H9 (cell line): ENCODE measurements around the gene XRCC3. TPM values are rescaled to one million over a fixed set of nuclear protein-coding genes. Genes with fewer than 3 reads are reported as not detected.

Source experiments
- DNase-seq: peaks from one replicate; pipeline ENCODE4 v3.0.0-alpha.2; 2017
- H2AFZ ChIP-seq: one replicate; pipeline ENCODE4 v1.6.1; 2013; ENCODE audit warnings: mild to moderate bottlenecking, low read length, control low read depth, moderate library complexity
- H2AK5ac ChIP-seq: 2 replicates; pipeline ENCODE4 v1.6.1; 2013; ENCODE audit warnings: low read length, control low read depth, mixed read lengths; ENCODE audit not compliant: insufficient read length
- H2BK120ac ChIP-seq: one replicate; pipeline ENCODE4 v1.6.1; 2013; ENCODE audit warnings: low read depth, mild to moderate bottlenecking, low read length, control low read depth, inconsistent platforms; ENCODE audit not compliant: poor library complexity, severe bottlenecking
- H2BK12ac ChIP-seq: 2 replicates; pipeline ENCODE4 v1.6.1; 2013; ENCODE audit warnings: low read length, control low read depth, mixed read lengths, low read depth; ENCODE audit not compliant: insufficient read length
- H2BK15ac ChIP-seq: 2 replicates; pipeline ENCODE4 v1.6.1; 2013; ENCODE audit warnings: low read depth, low read length, control low read depth
- H2BK20ac ChIP-seq: one replicate; pipeline ENCODE4 v1.6.1; 2013; ENCODE audit warnings: low read depth, mild to moderate bottlenecking, low read length, control low read depth, inconsistent platforms; ENCODE audit not compliant: poor library complexity, severe bottlenecking
- H2BK5ac ChIP-seq: 2 replicates; pipeline ENCODE4 v1.6.1; 2013; ENCODE audit warnings: low read length, control low read depth, mixed read lengths; ENCODE audit not compliant: insufficient read length
- H3K14ac ChIP-seq: 2 replicates; pipeline ENCODE4 v1.6.1; 2013; ENCODE audit warnings: low read length, control low read depth; ENCODE audit not compliant: insufficient read depth
- H3K18ac ChIP-seq: 2 replicates; pipeline ENCODE4 v1.6.1; 2013; ENCODE audit warnings: low read depth, mild to moderate bottlenecking, mixed read lengths, low read length, control low read depth; ENCODE audit not compliant: insufficient read length
- H3K23ac ChIP-seq: 2 replicates; pipeline ENCODE4 v1.6.1; 2013; ENCODE audit warnings: low read length, control low read depth, mixed read lengths, low read depth; ENCODE audit not compliant: insufficient read length
- H3K23me2 ChIP-seq: 2 replicates; pipeline ENCODE4 v1.6.1; 2013; ENCODE audit warnings: low read depth, mild to moderate bottlenecking, mixed read lengths, low read length, control low read depth; ENCODE audit not compliant: insufficient read length, poor library complexity, severe bottlenecking
- H3K27ac ChIP-seq: 2 replicates; pipeline ENCODE4 v1.5.1; 2013; ENCODE audit warnings: low read length, control low read depth, mixed read lengths, low read depth; ENCODE audit not compliant: insufficient read length
- H3K27me3 ChIP-seq: 2 replicates; pipeline ENCODE4 v1.6.1; 2013; ENCODE audit warnings: low read length, control low read depth, inconsistent platforms; ENCODE audit not compliant: insufficient read depth
- H3K4ac ChIP-seq: 2 replicates; pipeline ENCODE4 v1.6.1; 2013; ENCODE audit warnings: low read depth, mild to moderate bottlenecking, control low read depth, inconsistent platforms, low read length, moderate library complexity
- H3K4me1 ChIP-seq: 2 replicates; pipeline ENCODE4 v1.6.1; 2013; ENCODE audit warnings: low read length, control low read depth, inconsistent platforms; ENCODE audit not compliant: insufficient read depth
- H3K4me2 ChIP-seq: 2 replicates; pipeline ENCODE4 v1.6.1; 2013; ENCODE audit warnings: low read length, control low read depth, mixed read lengths; ENCODE audit not compliant: insufficient read length, insufficient read depth
- H3K56ac ChIP-seq: 2 replicates; pipeline ENCODE4 v1.6.1; 2013; ENCODE audit warnings: low read depth, mild to moderate bottlenecking, mixed read lengths, low read length, control low read depth; ENCODE audit not compliant: insufficient read length
- H3K79me1 ChIP-seq: 2 replicates; pipeline ENCODE4 v1.6.1; 2013; ENCODE audit warnings: low read depth, mild to moderate bottlenecking, moderate library complexity, low read length, control low read depth, inconsistent platforms; ENCODE audit not compliant: insufficient read depth, poor library complexity, severe bottlenecking
- H3K79me2 ChIP-seq: 2 replicates; pipeline ENCODE4 v1.6.1; 2013; ENCODE audit warnings: low read length, control low read depth, inconsistent platforms; ENCODE audit not compliant: insufficient read depth
- H3K9ac ChIP-seq: 2 replicates; pipeline ENCODE4 v1.6.1; 2013; ENCODE audit warnings: low read length, control low read depth, mixed read lengths; ENCODE audit not compliant: insufficient read length; ENCODE audit errors: extremely low read depth
- H3K9me3 ChIP-seq: one replicate; pipeline ENCODE4 v1.6.1; 2013; ENCODE audit warnings: low read depth, low read length, inconsistent platforms; ENCODE audit not compliant: control insufficient read depth
- H3T11ph ChIP-seq: one replicate; pipeline ENCODE4 v1.6.1; 2013; ENCODE audit warnings: mild to moderate bottlenecking, low read length, control low read depth, inconsistent platforms
- H4K20me1 ChIP-seq: one replicate; pipeline ENCODE4 v1.6.1; 2013; ENCODE audit not compliant: control insufficient read depth, insufficient read length, insufficient read depth
- H4K5ac ChIP-seq: 2 replicates; pipeline ENCODE4 v1.6.1; 2013; ENCODE audit warnings: low read depth, mild to moderate bottlenecking, mixed read lengths, low read length, control low read depth; ENCODE audit not compliant: insufficient read length
- H4K8ac ChIP-seq: replicated peaks from 2 replicates; pipeline ENCODE4 v1.6.1; 2013; ENCODE audit warnings: low read length, control low read depth, mixed read lengths, low read depth; ENCODE audit not compliant: insufficient read length
- H4K91ac ChIP-seq: 2 replicates; pipeline ENCODE4 v1.6.1; 2013; ENCODE audit warnings: low read depth, mild to moderate bottlenecking, moderate library complexity, mixed read lengths, low read length, control low read depth; ENCODE audit not compliant: insufficient read length
- H3K27ac Mint-ChIP-seq, 3 experiments: 2 replicates in 2 of 3; 3 replicates in 1 of 3; pipeline ENCODE4 v1.8.0; 2020 to 2021; ENCODE audit warnings: mixed read lengths in 3 of 3, mild to moderate bottlenecking in 1 of 3, moderate library complexity in 1 of 3
- H3K27me3 Mint-ChIP-seq: 2 replicates; pipeline ENCODE4 v1.8.0; 2021; ENCODE audit warnings: low read depth, mild to moderate bottlenecking, moderate library complexity, mixed read lengths
- H3K36me3 Mint-ChIP-seq, 3 experiments: 2 replicates in 2 of 3; 3 replicates in 1 of 3; pipeline ENCODE4 v1.8.0; 2020 to 2021; ENCODE audit warnings: low read depth in 3 of 3, mixed read lengths in 3 of 3; ENCODE audit not compliant: insufficient read depth in 1 of 3
- H3K4me1 Mint-ChIP-seq, 2 experiments: 2 replicates each; pipeline ENCODE4 v1.8.0; 2020; ENCODE audit warnings: mixed read lengths in 2 of 2
- H3K4me3 Mint-ChIP-seq, 2 experiments: 2 replicates in 1 of 2; 3 replicates in 1 of 2; pipeline ENCODE4 v1.8.0; 2020 to 2021; ENCODE audit warnings: mild to moderate bottlenecking in 2 of 2, mixed read lengths in 2 of 2, moderate library complexity in 1 of 2
- H3K9me3 Mint-ChIP-seq, 2 experiments: 2 replicates in 1 of 2; 3 replicates in 1 of 2; pipeline ENCODE4 v1.8.0; 2020; ENCODE audit warnings: mild to moderate bottlenecking in 2 of 2, mixed read lengths in 2 of 2, moderate library complexity in 1 of 2
- WGBS: extraction: QIAGEN DNeasy Blood & Tissue Kit; methylation state at CpG from one replicate; pipeline ENCODE4 v1.1.7; 2013; ENCODE audit warnings: missing lambda C conversion rate, low lambda C conversion rate, mixed read lengths; ENCODE audit not compliant: insufficient read length; ENCODE audit errors: extremely low coverage; 5-methylcytosine and 5-hydroxymethylcytosine counted together
- total RNA-seq: library from RNA; stranded (reverse); gene quantifications from 2 replicates; pipeline ENCODE4 v1.2.1, GENCODE V29; 2021
- TF ChIP-seq, protein P1 (sequence below): fragments of 200-600 bp; sonication (generic); conservative IDR thresholded peaks from 3 replicates; pipeline ENCODE4 v1.8.0; 2021; ENCODE audit warnings: antibody characterized with exemption, mild to moderate bottlenecking

XRCC3 gene
- total RNA-seq, 1 experiment from 2014 or later, result 45.3 TPM

DNA sequence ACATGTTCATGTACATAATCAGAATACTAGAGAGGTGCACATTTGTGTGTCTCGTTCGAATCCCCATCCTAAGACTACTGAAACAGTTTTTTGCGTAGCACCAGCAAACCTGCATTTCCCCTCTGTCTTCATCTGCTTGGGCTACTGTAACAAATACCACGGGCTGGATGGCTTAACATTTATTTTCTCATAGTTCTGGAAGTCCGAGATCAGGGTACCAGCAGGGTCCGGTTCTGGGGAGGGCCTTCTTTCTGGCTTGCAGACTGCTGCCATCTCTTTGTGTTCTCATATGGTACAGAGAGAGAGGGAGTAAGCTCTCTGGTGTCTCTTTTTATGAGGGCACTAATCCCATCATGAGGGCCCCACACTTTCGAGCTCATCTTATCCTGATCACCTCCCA lies 55.6 kb downstream of the XRCC3 start:
- H4K20me1 ChIP-seq, result no peaks in the 10 kb centered on the region
- no peak overlapping the region for H3K4me3 Mint-ChIP-seq

More for the DNA sequence above, 55.6 kb downstream of the XRCC3 start:
- Histone ChIP-seq H3K27ac (no peak overlapping the region), H2AFZ (no peak overlapping the region), H2AK5ac (no peak overlapping the region), H2BK15ac (no peak overlapping the region), H3K9ac (no peak overlapping the region), H4K91ac (no peak overlapping the region), H3K79me1 (no peaks in the 10 kb centered on the region), H2BK5ac (no peak overlapping the region), H3K14ac (no peak overlapping the region), H3K27me3 (no peaks in the 10 kb centered on the region), H3K23ac (no peak overlapping the region), H2BK20ac (no peak overlapping the region), H4K5ac (no peak overlapping the region), H3K56ac (no peak overlapping the region), H2BK120ac (no peak overlapping the region), H2BK12ac (no peak overlapping the region), H3K4me1 (no peaks in the 10 kb centered on the region), H3K4ac (no peak overlapping the region), H3K79me2 (no peaks in the 10 kb centered on the region), H3K4me2 (no peak overlapping the region), H4K8ac (no peak overlapping the region), H3K9me3 (no peaks in the 10 kb centered on the region), H3K18ac (no peak overlapping the region), H3K23me2 (no peaks in the 10 kb centered on the region), H3T11ph (no peak overlapping the region)
- no peaks in the 10 kb centered on the region for H3K9me3 Mint-ChIP-seq
- no CpG with 5 or more reads among the region's 7 CpGs for WGBS
- H3K36me3 Mint-ChIP-seq, result peaks cover 39 to 79% (median 74%) of the 10 kb centered on the region in 3 experiments
- TF ChIP-seq, protein P1, sequence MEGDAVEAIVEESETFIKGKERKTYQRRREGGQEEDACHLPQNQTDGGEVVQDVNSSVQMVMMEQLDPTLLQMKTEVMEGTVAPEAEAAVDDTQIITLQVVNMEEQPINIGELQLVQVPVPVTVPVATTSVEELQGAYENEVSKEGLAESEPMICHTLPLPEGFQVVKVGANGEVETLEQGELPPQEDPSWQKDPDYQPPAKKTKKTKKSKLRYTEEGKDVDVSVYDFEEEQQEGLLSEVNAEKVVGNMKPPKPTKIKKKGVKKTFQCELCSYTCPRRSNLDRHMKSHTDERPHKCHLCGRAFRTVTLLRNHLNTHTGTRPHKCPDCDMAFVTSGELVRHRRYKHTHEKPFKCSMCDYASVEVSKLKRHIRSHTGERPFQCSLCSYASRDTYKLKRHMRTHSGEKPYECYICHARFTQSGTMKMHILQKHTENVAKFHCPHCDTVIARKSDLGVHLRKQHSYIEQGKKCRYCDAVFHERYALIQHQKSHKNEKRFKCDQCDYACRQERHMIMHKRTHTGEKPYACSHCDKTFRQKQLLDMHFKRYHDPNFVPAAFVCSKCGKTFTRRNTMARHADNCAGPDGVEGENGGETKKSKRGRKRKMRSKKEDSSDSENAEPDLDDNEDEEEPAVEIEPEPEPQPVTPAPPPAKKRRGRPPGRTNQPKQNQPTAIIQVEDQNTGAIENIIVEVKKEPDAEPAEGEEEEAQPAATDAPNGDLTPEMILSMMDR, result no peak
- no peaks in the 10 kb centered on the region for H3K27me3 Mint-ChIP-seq
- no peak for DNase-seq
- H3K4me1 Mint-ChIP-seq, result no peaks in the 10 kb centered on the region
- H3K27ac Mint-ChIP-seq, result no peak overlapping the region
